Endodermal cell (in vitro differentiated cells): Measurements from ENCODE around the gene LRRC23. TPM values are rescaled to one million over a fixed set of nuclear protein-coding genes. Genes with fewer than 3 reads are reported as not detected.
"Not testable (repeated sequence)": the region's sequence is repeated elsewhere in the genome, so short reads cannot be mapped to it uniquely, and the experiment has no call there.

Experiments used
- DNase-seq: peaks from one replicate; pipeline ENCODE4 v3.0.0-alpha.2; 2017
- H3K27ac ChIP-seq: 2 replicates; pipeline ENCODE4 v1.5.1; 2013; ENCODE audit warnings: mild to moderate bottlenecking, low read depth, low read length, moderate library complexity
- H3K27me3 ChIP-seq: 2 replicates; pipeline ENCODE4 v1.6.1; 2013; ENCODE audit warnings: mild to moderate bottlenecking, low read length, moderate library complexity; ENCODE audit not compliant: insufficient read depth, control insufficient read depth, poor library complexity, severe bottlenecking
- H3K36me3 ChIP-seq: 2 replicates; pipeline ENCODE4 v1.7.0; 2013; ENCODE audit warnings: mild to moderate bottlenecking, low read length, moderate library complexity; ENCODE audit not compliant: control insufficient read depth, insufficient read depth
- H3K4me1 ChIP-seq: one replicate; pipeline ENCODE4 v1.7.0; 2013; ENCODE audit warnings: low read length; ENCODE audit not compliant: control insufficient read depth, insufficient read depth
- H3K4me3 ChIP-seq: 2 replicates; pipeline ENCODE4 v1.5.1; 2013; ENCODE audit warnings: mild to moderate bottlenecking, low read length, moderate library complexity
- H3K9ac ChIP-seq: 2 replicates; pipeline ENCODE4 v1.6.1; 2013; ENCODE audit warnings: mild to moderate bottlenecking, low read length, moderate library complexity; ENCODE audit not compliant: poor library complexity, severe bottlenecking; ENCODE audit errors: extremely low read depth
- H3K9me3 ChIP-seq: 2 replicates; pipeline ENCODE4 v1.6.1; 2013; ENCODE audit warnings: mild to moderate bottlenecking, low read length, moderate library complexity; ENCODE audit not compliant: control insufficient read depth
- H3K27ac Mint-ChIP-seq: 2 replicates; pipeline ENCODE4 v1.8.0; 2020; ENCODE audit warnings: mixed read lengths
- H3K27me3 Mint-ChIP-seq: 2 replicates; pipeline ENCODE4 v1.8.0; 2021; ENCODE audit warnings: mild to moderate bottlenecking, mixed read lengths; ENCODE audit not compliant: insufficient read depth
- H3K36me3 Mint-ChIP-seq: 2 replicates; pipeline ENCODE4 v1.8.0; 2020; ENCODE audit warnings: low read depth, mixed read lengths
- H3K4me1 Mint-ChIP-seq: 2 replicates; pipeline ENCODE4 v1.8.0; 2020; ENCODE audit warnings: mixed read lengths
- H3K4me3 Mint-ChIP-seq: 2 replicates; pipeline ENCODE4 v1.8.0; 2020; ENCODE audit warnings: mild to moderate bottlenecking, moderate library complexity, mixed read lengths
- H3K9me3 Mint-ChIP-seq: 2 replicates; pipeline ENCODE4 v1.8.0; 2020; ENCODE audit warnings: mild to moderate bottlenecking, mixed read lengths
- CTCF ChIP-seq: fragments of 200-600 bp; sonication (generic); conservative IDR thresholded peaks from 2 replicates; pipeline ENCODE4 v1.5.0; 2021; ENCODE audit warnings: antibody characterized with exemption, mild to moderate bottlenecking
- WGBS, 2 experiments: methylation state at CpG; one replicate each; pipeline versions ENCODE4 v1.1.5 to v1.1.7; 2013; ENCODE audit warnings: missing lambda C conversion rate in 2 of 2, mixed read lengths in 1 of 2; ENCODE audit not compliant: insufficient coverage in 1 of 2, insufficient read length in 1 of 2; 5-methylcytosine and 5-hydroxymethylcytosine counted together
- total RNA-seq, 2 donors: library from RNA; stranded (reverse); fragmentation: NEBNext Ultra II Directional in 1 of 2; extraction: Animal tissue kit (Norgen Biotek cat#: 25700) in 1 of 2; gene quantifications; 2 replicates in 1 of 2; 3 replicates in 1 of 2; pipeline ENCODE4 v1.2.1, GENCODE V29; 2021

The LRRC23 gene
- total RNA-seq, 2 donors from 2014 or later = 7.8 to 11.5 TPM

- Mint-ChIP-seq H3K27me3 (no peaks in the 10 kb centered on the region), H3K27ac (no peak overlapping the region), H3K4me1 (peaks cover 17% of the 10 kb centered on the region), H3K4me3 (no peak overlapping the region), H3K36me3 (peaks cover 80% of the 10 kb centered on the region), H3K9me3 (no peaks in the 10 kb centered on the region)
- Histone ChIP-seq H3K9me3 (no peaks in the 10 kb centered on the region), H3K36me3 (peaks cover 68% of the 10 kb centered on the region), H3K4me3 (no peak overlapping the region), H3K4me1 (no peaks in the 10 kb centered on the region), H3K27ac (no peak overlapping the region), H3K9ac (no peak overlapping the region), H3K27me3 (no peaks in the 10 kb centered on the region)
- WGBS, 2 experiments = 91 to 97% methylated on average over 10 to 11 of the region's 11 CpGs
- DNase-seq = no peak
- no peak for TF ChIP-seq CTCF
Measured at GRCh38 chr12:6863033-6863432, 41.6 kb upstream of the LRRC23 start.

DNA sequence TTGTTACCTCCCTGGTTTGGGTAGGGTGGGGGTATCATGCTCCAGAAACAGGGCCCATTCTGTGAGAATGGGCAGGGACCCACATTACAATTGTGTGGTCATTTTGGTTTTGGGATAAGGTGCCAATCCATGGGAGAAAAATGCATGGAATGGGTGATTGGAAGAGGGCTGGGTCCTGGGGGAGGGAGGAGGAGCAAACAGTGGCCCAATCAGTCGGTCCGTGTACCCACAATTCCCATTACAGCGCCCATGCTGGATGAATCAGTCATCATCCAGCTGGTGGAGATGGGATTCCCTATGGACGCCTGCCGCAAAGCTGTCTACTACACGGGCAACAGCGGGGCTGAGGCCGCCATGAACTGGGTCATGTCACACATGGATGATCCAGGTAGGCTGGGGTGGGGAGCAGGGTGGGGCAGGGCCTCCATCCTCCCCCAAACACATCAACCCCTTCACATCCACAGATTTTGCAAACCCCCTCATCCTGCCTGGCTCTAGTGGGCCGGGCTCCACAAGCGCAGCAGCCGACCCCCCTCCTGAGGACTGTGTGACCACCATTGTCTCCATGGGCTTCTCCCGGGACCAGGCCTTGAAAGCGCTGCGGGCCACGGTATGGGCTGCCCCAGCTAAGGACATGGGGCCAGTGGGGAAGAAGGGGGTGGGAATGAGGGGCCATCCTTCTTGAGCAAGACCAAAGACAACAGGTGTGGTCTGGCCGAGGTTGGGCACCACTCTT lies 40.9 kb upstream of the LRRC23 start:
- Mint-ChIP-seq H3K36me3 (peaks cover 75% of the 10 kb centered on the region), H3K4me1 (peaks cover 24% of the 10 kb centered on the region), H3K9me3 (no peaks in the 10 kb centered on the region), H3K27ac (no peak overlapping the region), H3K27me3 (no peaks in the 10 kb centered on the region), H3K4me3 (no peak overlapping the region)
- Histone ChIP-seq H3K27ac (no peak overlapping the region), H3K9ac (no peak overlapping the region), H3K9me3 (no peaks in the 10 kb centered on the region), H3K4me3 (no peak overlapping the region), H3K4me1 (no peaks in the 10 kb centered on the region), H3K27me3 (no peaks in the 10 kb centered on the region), H3K36me3 (peaks cover 61% of the 10 kb centered on the region)
- TF ChIP-seq CTCF = no peak
- WGBS, 2 experiments = 94 to 100% methylated on average over 6 to 16 of the region's 16 CpGs
- no peak for DNase-seq

DNA sequence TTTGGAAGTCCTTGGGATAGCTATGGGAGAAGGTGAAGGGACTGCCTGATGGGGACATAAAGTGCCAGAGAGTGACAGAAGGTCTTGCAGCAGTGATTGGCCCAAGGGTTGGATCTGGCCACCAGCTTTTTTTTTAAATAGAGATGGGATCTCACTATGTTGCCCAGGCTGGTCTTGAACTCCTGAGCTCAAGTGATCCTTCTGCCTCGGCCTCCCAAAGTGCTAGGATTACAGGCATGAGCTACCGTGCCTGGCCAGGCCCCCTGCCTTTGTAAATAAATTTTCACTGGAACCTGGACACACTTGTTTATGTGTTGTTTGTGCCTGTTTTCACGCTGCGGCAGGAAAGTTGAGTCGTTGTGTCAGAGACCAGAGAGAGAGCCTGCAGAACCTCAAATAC lies 39.3 kb upstream of the LRRC23 start:
- not testable (repeated sequence) for H3K27ac Mint-ChIP-seq, H3K27me3 ChIP-seq, H3K9me3 ChIP-seq, H3K9ac ChIP-seq, H3K4me3 ChIP-seq, H3K4me3 Mint-ChIP-seq, H3K27ac ChIP-seq, H3K27me3 Mint-ChIP-seq, DNase-seq, H3K9me3 Mint-ChIP-seq, H3K4me1 ChIP-seq
- peaks cover 74% of the 10 kb centered on the region for H3K36me3 Mint-ChIP-seq
- H3K36me3 ChIP-seq = peaks cover 62% of the 10 kb centered on the region
- WGBS, 2 experiments = 92 to 94% methylated on average over 5 of the region's 5 CpGs
- H3K4me1 Mint-ChIP-seq = peaks cover 37% of the 10 kb centered on the region
